Fibroblast of the aortic adventitia (primary cell): ENCODE results near the gene DNAH3. TPM values are rescaled to one million over a fixed set of nuclear protein-coding genes. Genes with fewer than 3 reads are reported as not detected.

Experiments
- DNase-seq: peaks from one replicate; pipeline ENCODE4 v3.0.0-alpha.2; 2010; ENCODE audit warnings: low read depth
- H3K4me3 ChIP-seq: 2 replicates; pipeline ENCODE4 v1.5.1; 2011; ENCODE audit warnings: low read depth, mild to moderate bottlenecking, control low read depth, low read length, moderate library complexity
- total RNA-seq: library from RNA; depleted of rRNA; stranded (reverse); fragments of >200 nt; gene quantifications from 2 replicates; pipeline ENCODE4 v1.2.3, GENCODE V29; 2012; ENCODE audit warnings: low replicate concordance
- TF ChIP-seq, protein P1 (sequence below): IDR thresholded peaks from 2 replicates; pipeline ENCODE4 v1.5.1; 2011; ENCODE audit warnings: mild to moderate bottlenecking, low read length, control low read depth, inconsistent platforms; ENCODE audit not compliant: insufficient read depth

DNAH3 gene
- total RNA-seq, 1 donor: not detected

DNA sequence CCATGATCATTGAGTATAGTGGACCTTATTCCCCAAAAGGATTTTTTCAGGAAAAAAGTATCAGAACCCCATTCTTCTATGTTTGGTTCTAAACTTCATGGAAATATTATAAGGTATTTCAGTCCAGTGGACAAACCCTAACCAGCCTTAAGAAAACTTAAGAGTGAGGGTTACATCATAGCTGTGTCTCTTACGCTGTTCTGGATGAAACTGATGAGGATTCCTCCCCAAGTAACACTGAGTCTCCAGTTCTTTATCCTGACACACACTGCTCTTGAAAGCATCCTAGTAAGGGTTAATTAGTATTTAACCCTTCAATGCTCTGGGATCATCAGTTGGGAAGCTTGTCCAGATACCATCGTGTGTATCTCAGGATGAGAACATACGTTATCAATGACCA lies 245.1 kb downstream of the DNAH3 start:
- TF ChIP-seq, protein P1, sequence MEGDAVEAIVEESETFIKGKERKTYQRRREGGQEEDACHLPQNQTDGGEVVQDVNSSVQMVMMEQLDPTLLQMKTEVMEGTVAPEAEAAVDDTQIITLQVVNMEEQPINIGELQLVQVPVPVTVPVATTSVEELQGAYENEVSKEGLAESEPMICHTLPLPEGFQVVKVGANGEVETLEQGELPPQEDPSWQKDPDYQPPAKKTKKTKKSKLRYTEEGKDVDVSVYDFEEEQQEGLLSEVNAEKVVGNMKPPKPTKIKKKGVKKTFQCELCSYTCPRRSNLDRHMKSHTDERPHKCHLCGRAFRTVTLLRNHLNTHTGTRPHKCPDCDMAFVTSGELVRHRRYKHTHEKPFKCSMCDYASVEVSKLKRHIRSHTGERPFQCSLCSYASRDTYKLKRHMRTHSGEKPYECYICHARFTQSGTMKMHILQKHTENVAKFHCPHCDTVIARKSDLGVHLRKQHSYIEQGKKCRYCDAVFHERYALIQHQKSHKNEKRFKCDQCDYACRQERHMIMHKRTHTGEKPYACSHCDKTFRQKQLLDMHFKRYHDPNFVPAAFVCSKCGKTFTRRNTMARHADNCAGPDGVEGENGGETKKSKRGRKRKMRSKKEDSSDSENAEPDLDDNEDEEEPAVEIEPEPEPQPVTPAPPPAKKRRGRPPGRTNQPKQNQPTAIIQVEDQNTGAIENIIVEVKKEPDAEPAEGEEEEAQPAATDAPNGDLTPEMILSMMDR: no peak
- DNase-seq: peak; percentile 56
- H3K4me3 ChIP-seq: no peak overlapping the region

DNA sequence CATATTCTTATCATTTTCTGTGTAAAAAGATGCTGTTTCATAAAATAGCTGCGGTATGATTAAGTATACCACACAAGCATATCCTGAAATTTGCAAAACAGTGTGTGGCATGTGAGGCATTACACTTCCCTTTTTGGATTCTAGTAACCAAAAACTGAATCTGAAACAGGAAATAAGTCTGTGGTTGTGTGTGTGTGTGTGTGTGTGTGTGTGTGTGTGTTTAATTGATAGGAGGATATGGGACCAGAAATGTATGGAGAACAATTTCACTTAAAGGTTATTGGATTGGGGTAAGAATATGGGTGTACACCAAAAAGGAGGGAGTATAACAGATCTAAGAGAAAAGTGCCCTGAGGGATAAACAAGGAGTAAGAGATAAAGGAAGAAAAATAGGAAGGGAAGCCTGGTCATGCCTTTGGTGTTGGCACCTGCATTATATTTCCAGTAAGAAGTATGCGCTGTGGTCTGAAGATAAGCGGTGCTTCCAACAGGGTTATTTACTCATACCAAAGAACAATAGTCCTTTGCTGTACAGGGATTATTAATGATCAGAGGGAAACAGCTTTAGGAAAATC lies 246.1 kb downstream of the DNAH3 start:
- DNase-seq: peak; percentile 96
- H3K4me3 ChIP-seq: no peak overlapping the region
- TF ChIP-seq, protein P1: no peak

DNA sequence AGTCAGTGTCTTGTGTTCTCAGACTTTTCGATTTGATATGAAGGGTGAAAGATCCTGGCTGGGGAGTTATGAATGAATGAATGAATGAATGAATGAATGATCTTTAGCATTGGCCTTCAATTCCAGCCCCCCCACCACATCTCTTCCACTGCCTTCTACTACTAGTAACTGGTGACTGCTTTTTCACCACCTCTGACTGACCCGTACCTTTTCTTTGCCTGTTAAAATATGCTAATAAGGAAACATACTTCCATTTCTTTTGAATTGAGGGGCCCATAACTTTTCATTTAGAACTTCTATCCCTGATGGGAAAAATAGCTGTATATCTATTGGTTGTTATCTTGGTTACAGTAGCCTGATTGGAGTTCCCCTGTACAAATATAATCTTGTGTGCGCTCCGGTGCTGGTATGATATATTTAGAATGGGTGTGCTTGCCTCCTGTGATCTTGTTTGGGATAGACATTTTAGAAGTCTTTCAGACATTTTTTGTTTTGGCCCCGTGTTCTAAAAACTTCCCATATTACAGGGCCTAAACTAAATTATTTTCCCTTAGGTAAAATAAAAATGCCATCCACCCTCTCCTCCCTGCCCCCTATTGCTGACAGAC lies 246.6 kb downstream of the DNAH3 start:
- DNase-seq: no peak
- TF ChIP-seq, protein P1: no peak
- no peak overlapping the region for H3K4me3 ChIP-seq

DNA sequence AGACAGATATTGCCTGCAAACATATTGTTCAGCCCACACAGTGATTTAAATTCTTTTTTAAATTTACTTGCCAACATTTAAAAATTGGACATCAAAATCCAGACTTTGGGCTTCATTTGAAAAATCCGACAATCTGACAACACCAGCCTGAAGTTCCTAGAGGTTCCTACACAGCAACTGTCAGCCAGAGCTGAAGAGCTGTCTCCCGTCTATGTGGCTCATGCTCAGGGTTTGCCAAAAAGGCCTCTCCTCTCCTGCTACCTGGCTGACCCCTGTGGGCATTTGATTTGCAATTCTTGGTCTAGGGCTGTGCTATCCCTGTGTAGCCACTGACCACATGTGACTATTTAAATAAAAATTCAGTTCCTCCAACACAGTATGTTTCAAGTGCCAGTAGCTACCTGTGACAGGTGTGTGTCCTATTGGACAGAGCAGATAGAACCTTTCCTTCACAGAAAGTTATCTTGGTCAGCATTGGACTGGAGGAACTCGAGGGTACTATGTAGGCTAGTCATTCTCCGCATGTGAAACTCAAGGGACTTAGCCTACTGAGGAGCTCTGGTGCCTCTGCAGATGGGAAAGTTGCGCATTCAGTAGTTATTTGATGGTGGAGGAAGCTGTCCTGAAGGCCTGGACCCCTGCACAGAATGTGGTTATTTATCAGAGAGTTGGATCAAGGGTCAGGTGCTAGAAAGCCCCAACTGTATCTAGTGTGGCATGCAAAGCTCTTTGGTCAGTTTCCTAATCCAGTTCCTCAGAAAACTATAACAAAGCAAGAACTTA lies 247.3 kb downstream of the DNAH3 start:
- no peak for DNase-seq
- no peak overlapping the region for H3K4me3 ChIP-seq
- TF ChIP-seq, protein P1: no peak

DNA sequence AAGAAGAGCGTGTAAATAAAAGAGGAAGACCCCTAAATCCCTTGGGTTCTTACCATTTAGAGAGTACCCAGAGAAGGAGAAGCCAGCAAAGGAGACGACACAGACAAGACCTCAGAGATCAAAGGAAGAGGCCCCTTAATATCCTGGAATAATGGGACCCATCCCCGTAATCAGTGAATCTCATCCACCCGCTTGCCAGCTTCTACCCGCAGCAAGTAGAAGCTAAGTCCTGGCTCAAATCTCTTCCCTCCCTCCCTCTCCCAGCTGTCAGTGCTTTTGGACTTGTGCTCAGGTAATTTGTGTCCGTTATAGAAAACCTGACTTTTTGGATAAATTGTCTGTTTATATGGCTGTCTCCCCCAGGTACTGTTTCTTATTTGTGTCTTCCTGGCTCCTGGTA lies 248.2 kb downstream of the DNAH3 start:
- no peak for DNase-seq
- no peak overlapping the region for H3K4me3 ChIP-seq
- TF ChIP-seq, protein P1: no peak

DNA sequence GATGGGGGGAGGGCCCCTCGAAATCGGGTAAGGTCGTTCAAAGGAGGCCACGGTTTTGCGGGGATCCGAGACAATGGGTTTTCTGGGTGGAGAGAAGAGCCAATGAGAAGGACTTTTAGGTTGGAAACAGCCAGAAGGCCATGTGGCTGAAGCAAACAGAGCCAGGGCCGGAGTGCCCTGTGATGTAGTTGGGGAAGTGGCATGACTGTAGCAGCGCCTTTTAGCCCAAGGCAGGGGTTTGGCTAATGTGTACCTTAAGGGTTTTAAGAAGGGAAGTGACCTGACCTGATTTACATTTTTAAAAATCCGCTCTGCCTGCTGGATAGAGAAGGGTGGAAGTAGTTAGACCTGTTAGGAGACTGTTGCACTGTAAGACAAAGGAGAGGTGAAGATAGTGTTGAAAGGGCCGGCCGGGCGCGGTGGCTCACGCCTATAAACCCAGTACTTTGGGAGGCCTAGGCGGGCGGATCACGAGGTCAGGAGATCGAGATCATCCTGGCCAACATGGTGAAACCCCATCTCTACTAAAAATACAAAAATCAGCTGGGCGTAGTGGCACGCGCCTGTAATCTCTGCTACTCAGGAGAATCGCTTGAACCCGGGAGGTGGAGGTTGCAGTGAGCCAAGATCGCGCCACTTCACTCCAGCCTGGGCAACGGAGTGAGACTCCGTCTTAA lies 249.1 kb downstream of the DNAH3 start:
- H3K4me3 ChIP-seq: peak overlapping the region; percentile 97
- peak; percentile 64 for DNase-seq
- TF ChIP-seq, protein P1: no peak
